Osteoblast (primary cell): ENCODE measurements around the gene ATRNL1. TPM values are rescaled to one million over a fixed set of nuclear protein-coding genes. Genes with fewer than 3 reads are reported as not detected.
A peak's percentile ranks its signal among the peaks of the same experiment; 100 is the strongest.

Source experiments
- DNase-seq: peaks from one replicate; pipeline ENCODE4 v3.0.0; 2011; ENCODE audit warnings: low spot score, mixed read lengths; ENCODE audit not compliant: insufficient read length; ENCODE audit errors: missing footprints
- H2AFZ ChIP-seq: 2 replicates; pipeline ENCODE4 v1.6.0; 2011; ENCODE audit warnings: mild to moderate bottlenecking, low read length
- H3K27ac ChIP-seq: 2 replicates; pipeline ENCODE4 v1.5.1; 2011; ENCODE audit warnings: mild to moderate bottlenecking, low read depth, low read length, moderate library complexity
- H3K27me3 ChIP-seq: 2 replicates; pipeline ENCODE4 v1.6.0; 2012; ENCODE audit warnings: mild to moderate bottlenecking, control low read depth, inconsistent platforms, low read length, moderate library complexity; ENCODE audit not compliant: insufficient read depth
- H3K36me3 ChIP-seq: 2 replicates; pipeline ENCODE4 v1.5.1; 2011; ENCODE audit warnings: mild to moderate bottlenecking, low read length, control low read depth, moderate library complexity; ENCODE audit not compliant: insufficient read depth
- H3K4me1 ChIP-seq: 2 replicates; pipeline ENCODE4 v1.5.1; 2011; ENCODE audit warnings: mild to moderate bottlenecking, low read length, control low read depth, moderate library complexity; ENCODE audit not compliant: insufficient read depth
- H3K4me2 ChIP-seq: 2 replicates; pipeline ENCODE4 v1.6.0; 2011; ENCODE audit warnings: mild to moderate bottlenecking, low read length; ENCODE audit not compliant: insufficient read depth
- H3K4me3 ChIP-seq: fragments of 200-600 bp; sonication (generic); 3 replicates; pipeline ENCODE4 v1.5.1; 2012; ENCODE audit warnings: mild to moderate bottlenecking, low read length, inconsistent platforms; ENCODE audit not compliant: insufficient read depth
- H3K79me2 ChIP-seq: 2 replicates; pipeline ENCODE4 v1.6.0; 2012; ENCODE audit warnings: mild to moderate bottlenecking, low read length, control low read depth, inconsistent platforms; ENCODE audit not compliant: insufficient read depth
- H3K9me3 ChIP-seq: 2 replicates; pipeline ENCODE4 v1.5.1; 2011; ENCODE audit warnings: low read depth, low read length, control low read depth
- H4K20me1 ChIP-seq: 2 replicates; pipeline ENCODE4 v1.6.0; 2012; ENCODE audit warnings: mild to moderate bottlenecking, low read length, control low read depth; ENCODE audit not compliant: insufficient read depth
- CTCF ChIP-seq: IDR thresholded peaks from 2 replicates; pipeline ENCODE4 v1.5.1; 2011; ENCODE audit warnings: mild to moderate bottlenecking, low read depth, low read length, moderate library complexity; ENCODE audit errors: extremely low read depth
- total RNA-seq: library from RNA; depleted of rRNA; stranded (reverse); fragments of >200 nt; gene quantifications from 2 replicates; pipeline ENCODE4 v1.2.3, GENCODE V29; 2012

Gene ATRNL1
- total RNA-seq, 1 donor, result 1.4 TPM

GRCh38 chr10:115854740-115855435 lies 761.7 kb downstream of the ATRNL1 start:
- DNase-seq, result no peak
- H3K36me3 ChIP-seq, result no peaks in the 10 kb centered on the region
- H3K79me2 ChIP-seq, result no peaks in the 10 kb centered on the region
- H2AFZ ChIP-seq, result peak overlapping the region; percentile 64
- H4K20me1 ChIP-seq, result no peaks in the 10 kb centered on the region
- no peaks in the 10 kb centered on the region for H3K27me3 ChIP-seq
- H3K4me1 ChIP-seq, result peaks cover 7% of the 10 kb centered on the region
- H3K27ac ChIP-seq, result no peak overlapping the region
- H3K4me2 ChIP-seq, result no peak overlapping the region
- TF ChIP-seq CTCF, result no peak
- no peaks in the 10 kb centered on the region for H3K9me3 ChIP-seq
- H3K4me3 ChIP-seq, result no peak overlapping the region

GRCh38 chr10:115856580-115856979 lies 763.4 kb downstream of the ATRNL1 start:
- no peaks in the 10 kb centered on the region for H3K36me3 ChIP-seq
- no peaks in the 10 kb centered on the region for H3K27me3 ChIP-seq
- H3K79me2 ChIP-seq, result no peaks in the 10 kb centered on the region
- no peaks in the 10 kb centered on the region for H4K20me1 ChIP-seq
- no peak for DNase-seq
- H3K9me3 ChIP-seq, result no peaks in the 10 kb centered on the region
- H3K4me1 ChIP-seq, result peaks cover 9% of the 10 kb centered on the region
- TF ChIP-seq CTCF, result no peak
- H3K4me3 ChIP-seq, result no peak overlapping the region
- no peak overlapping the region for H3K27ac ChIP-seq
- H2AFZ ChIP-seq, result no peak overlapping the region
- H3K4me2 ChIP-seq, result no peak overlapping the region

- Histone ChIP-seq H3K4me2 (no peak overlapping the region), H3K4me1 (peaks cover 11% of the 10 kb centered on the region), H2AFZ (no peak overlapping the region), H4K20me1 (no peaks in the 10 kb centered on the region), H3K4me3 (no peak overlapping the region), H3K36me3 (no peaks in the 10 kb centered on the region), H3K9me3 (no peaks in the 10 kb centered on the region), H3K27ac (no peak overlapping the region), H3K27me3 (no peaks in the 10 kb centered on the region), H3K79me2 (no peaks in the 10 kb centered on the region)
- DNase-seq, result no peak
- no peak for TF ChIP-seq CTCF
These were observed 764.7 kb downstream of the ATRNL1 start for GRCh38 chr10:115857856-115858255.

GRCh38 chr10:115860182-115861107 lies 767.3 kb downstream of the ATRNL1 start:
- Histone ChIP-seq H4K20me1 (no peaks in the 10 kb centered on the region), H3K4me3 (no peak overlapping the region), H3K27ac (no peak overlapping the region), H3K9me3 (no peaks in the 10 kb centered on the region), H3K27me3 (no peaks in the 10 kb centered on the region), H3K4me2 (no peak overlapping the region), H2AFZ (no peak overlapping the region), H3K36me3 (no peaks in the 10 kb centered on the region), H3K79me2 (no peaks in the 10 kb centered on the region), H3K4me1 (peaks cover 4% of the 10 kb centered on the region)
- DNase-seq, result no peak
- no peak for TF ChIP-seq CTCF
